HT1080 (cell line): Measurements from ENCODE around the gene OR5B2. TPM values are rescaled to one million over a fixed set of nuclear protein-coding genes. Genes with fewer than 3 reads are reported as not detected.

Experiments used
- total RNA-seq: library from RNA; depleted of rRNA; stranded (reverse); fragments of >200 nt; shearing (Covaris generic); gene quantifications from 2 replicates; pipeline ENCODE4 v1.2.3, GENCODE V29; 2014; rRNA removed

The OR5B2 gene
- total RNA-seq, 1 experiment from 2014 or later: not detected

Other genes with a start within 250 kb of the OR5B2 start
- gene OR9Q2, start 239.1 kb downstream of the OR5B2 start, total RNA-seq: not detected in 2 replicates
- not detected in 2 replicates for gene OR1S2, start 224.0 kb downstream of the OR5B2 start, total RNA-seq
- not detected in 2 replicates for gene OR1S1, start 215.4 kb downstream of the OR5B2 start, total RNA-seq
- gene OR10Q1, start 199.2 kb downstream of the OR5B2 start, total RNA-seq: not detected in 2 replicates
- not detected in 2 replicates for gene OR10W1, start 159.9 kb downstream of the OR5B2 start, total RNA-seq
- gene OR5B17, start 69.1 kb downstream of the OR5B2 start, total RNA-seq: not detected in 2 replicates
- gene OR5B3, start 21.2 kb downstream of the OR5B2 start, total RNA-seq: not detected in 2 replicates
- not detected in 2 replicates for gene OR5B12, start 14.1 kb upstream of the OR5B2 start, total RNA-seq
- not detected in 2 replicates for gene OR5B21, start 80.0 kb upstream of the OR5B2 start, total RNA-seq
- 22.3 and 24.7 TPM in 2 replicates for gene LPXN, start 147.7 kb upstream of the OR5B2 start, total RNA-seq
- 37.2 and 41.3 TPM in 2 replicates for gene ZFP91, start 150.9 kb upstream of the OR5B2 start, total RNA-seq
- gene CNTF, start 194.5 kb upstream of the OR5B2 start, total RNA-seq: 0.70 and 1.3 TPM in 2 replicates